Progenitor cell of endocrine pancreas (in vitro differentiated cells): Measurements from ENCODE around the gene ELF4. TPM values are rescaled to one million over a fixed set of nuclear protein-coding genes. Genes with fewer than 3 reads are reported as not detected.

Experiments
- DNase-seq: peaks from one replicate; pipeline ENCODE4 v3.0.0; 2021; ENCODE audit warnings: low spot score; ENCODE audit not compliant: unreplicated experiment
- H3K27ac Mint-ChIP-seq: 2 replicates; pipeline ENCODE4 v1.8.0; 2021; ENCODE audit warnings: mild to moderate bottlenecking, moderate library complexity, mixed read lengths
- H3K27me3 Mint-ChIP-seq: 2 replicates; pipeline ENCODE4 v1.8.0; 2021; ENCODE audit warnings: mixed read lengths
- H3K36me3 Mint-ChIP-seq: 2 replicates; pipeline ENCODE4 v1.8.0; 2022; ENCODE audit warnings: mixed read lengths; ENCODE audit not compliant: insufficient read depth
- H3K4me1 Mint-ChIP-seq: 2 replicates; pipeline ENCODE4 v1.8.0; 2021; ENCODE audit warnings: low read depth, mixed read lengths
- H3K4me3 Mint-ChIP-seq: 2 replicates; pipeline ENCODE4 v1.8.0; 2021; ENCODE audit warnings: low read depth, mild to moderate bottlenecking, moderate library complexity, mixed read lengths
- H3K9me3 Mint-ChIP-seq: 2 replicates; pipeline ENCODE4 v1.8.0; 2021; ENCODE audit warnings: low read depth, mixed read lengths
- total RNA-seq: library from RNA; stranded (reverse); gene quantifications from 2 replicates; pipeline ENCODE4 v1.2.1, GENCODE V29; 2021
- TF ChIP-seq, protein P1 (sequence below): fragments of 200-600 bp; sonication (generic); IDR thresholded peaks from one replicate; pipeline ENCODE4 v1.5.0; 2021; ENCODE audit warnings: antibody characterized with exemption, mild to moderate bottlenecking; ENCODE audit not compliant: unreplicated experiment

The ELF4 gene
- total RNA-seq, 1 donor from 2014 or later = 4.8 TPM

DNA sequence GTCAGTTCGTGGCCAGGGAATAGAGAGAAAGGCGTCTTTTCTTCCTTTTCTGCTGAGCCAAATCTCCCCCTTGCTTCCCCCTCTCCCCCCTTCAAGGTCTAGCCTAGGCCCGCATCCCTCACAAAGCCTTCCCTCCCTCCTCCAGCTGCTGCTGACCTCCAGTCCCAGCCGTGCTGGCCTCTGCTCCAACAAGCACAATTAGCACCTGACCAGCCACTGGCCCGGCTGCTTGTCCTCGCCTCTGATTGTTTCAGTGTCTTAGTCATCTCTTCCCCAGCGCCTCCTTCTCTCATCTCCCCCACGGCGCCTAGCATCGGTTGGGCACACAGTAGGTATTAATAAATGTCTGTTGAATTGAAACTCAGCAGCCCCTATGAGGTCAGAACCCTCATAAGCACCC is 4.2 kb downstream of the ELF4 start:
- Mint-ChIP-seq H3K27me3 (peaks cover 4% of the 10 kb centered on the region), H3K36me3 (no peaks in the 10 kb centered on the region), H3K9me3 (peaks cover 9% of the 10 kb centered on the region), H3K4me3 (no peak overlapping the region), H3K4me1 (peaks cover 13% of the 10 kb centered on the region), H3K27ac (peak overlapping the region; percentile 33)
- TF ChIP-seq, protein P1, sequence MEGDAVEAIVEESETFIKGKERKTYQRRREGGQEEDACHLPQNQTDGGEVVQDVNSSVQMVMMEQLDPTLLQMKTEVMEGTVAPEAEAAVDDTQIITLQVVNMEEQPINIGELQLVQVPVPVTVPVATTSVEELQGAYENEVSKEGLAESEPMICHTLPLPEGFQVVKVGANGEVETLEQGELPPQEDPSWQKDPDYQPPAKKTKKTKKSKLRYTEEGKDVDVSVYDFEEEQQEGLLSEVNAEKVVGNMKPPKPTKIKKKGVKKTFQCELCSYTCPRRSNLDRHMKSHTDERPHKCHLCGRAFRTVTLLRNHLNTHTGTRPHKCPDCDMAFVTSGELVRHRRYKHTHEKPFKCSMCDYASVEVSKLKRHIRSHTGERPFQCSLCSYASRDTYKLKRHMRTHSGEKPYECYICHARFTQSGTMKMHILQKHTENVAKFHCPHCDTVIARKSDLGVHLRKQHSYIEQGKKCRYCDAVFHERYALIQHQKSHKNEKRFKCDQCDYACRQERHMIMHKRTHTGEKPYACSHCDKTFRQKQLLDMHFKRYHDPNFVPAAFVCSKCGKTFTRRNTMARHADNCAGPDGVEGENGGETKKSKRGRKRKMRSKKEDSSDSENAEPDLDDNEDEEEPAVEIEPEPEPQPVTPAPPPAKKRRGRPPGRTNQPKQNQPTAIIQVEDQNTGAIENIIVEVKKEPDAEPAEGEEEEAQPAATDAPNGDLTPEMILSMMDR = no peak
- DNase-seq = no peak

DNA sequence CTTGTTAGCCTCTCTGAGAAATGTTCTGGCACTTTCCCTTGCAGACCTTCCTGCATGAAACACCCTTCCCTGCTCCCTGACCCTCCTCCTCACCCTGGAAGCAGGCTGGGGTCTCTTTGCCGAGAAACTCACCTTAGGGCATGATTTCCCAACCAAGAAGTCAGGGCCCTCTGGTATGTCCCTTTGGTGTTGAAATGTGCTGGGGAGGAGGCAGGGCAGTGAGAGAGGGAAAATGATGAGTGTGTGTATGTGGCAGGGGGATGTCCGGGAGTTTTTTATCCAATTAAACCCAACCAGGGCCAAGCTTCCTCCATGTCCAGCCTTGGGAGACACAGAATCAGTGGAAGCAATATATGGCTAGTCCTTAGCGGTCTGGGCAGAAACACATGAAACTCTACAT is 5.1 kb downstream of the ELF4 start:
- Mint-ChIP-seq H3K4me3 (no peak overlapping the region), H3K9me3 (peaks cover 12% of the 10 kb centered on the region), H3K4me1 (peaks cover 13% of the 10 kb centered on the region), H3K36me3 (no peaks in the 10 kb centered on the region), H3K27me3 (peaks cover 4% of the 10 kb centered on the region), H3K27ac (no peak overlapping the region)
- TF ChIP-seq, protein P1 = no peak
- DNase-seq = no peak

DNA sequence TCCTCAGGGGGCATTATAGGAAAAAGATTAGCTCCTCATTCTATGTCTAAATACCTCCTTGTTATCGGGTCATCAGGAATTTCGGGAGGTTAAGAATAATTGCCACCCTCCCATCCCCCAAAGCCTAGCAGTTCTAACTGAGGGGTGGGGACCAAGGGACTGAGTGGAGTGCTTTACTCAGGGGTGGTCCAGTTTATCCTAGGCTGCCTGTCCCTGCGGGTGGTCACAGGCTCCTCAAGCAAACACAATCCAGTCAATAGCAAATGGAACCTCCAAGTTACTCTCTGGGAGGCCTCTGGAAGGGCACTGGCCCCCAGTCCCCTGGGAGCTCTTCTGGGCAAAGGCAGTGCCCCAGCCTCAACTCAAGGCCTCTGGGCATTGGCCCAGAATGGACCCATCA is 6.7 kb downstream of the ELF4 start:
- no peak for DNase-seq
- Mint-ChIP-seq H3K27me3 (no peaks in the 10 kb centered on the region), H3K27ac (no peak overlapping the region), H3K36me3 (no peaks in the 10 kb centered on the region), H3K4me1 (peaks cover 10% of the 10 kb centered on the region), H3K4me3 (no peak overlapping the region), H3K9me3 (peaks cover 12% of the 10 kb centered on the region)
- TF ChIP-seq, protein P1 = no peak

DNA sequence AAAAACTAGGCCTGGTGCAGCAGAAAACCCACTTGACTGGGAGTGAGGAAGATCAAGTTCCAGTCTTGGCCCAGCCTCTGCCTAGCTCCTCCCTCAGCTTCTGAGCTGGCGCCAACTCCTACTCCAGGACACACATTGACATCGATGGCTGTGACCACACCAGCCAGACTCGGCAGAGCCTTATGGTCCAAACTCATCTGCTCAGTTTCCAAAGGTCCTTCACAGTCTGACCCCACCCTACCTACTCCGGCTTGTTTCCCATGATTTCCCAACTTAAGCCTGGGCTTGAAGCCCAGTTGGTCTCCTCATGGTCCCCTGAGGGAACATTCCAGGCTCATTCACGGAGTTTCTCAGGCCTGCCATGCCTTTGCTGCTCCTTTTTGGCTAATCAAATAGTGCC is 10.1 kb downstream of the ELF4 start:
- H3K36me3 Mint-ChIP-seq = no peaks in the 10 kb centered on the region
- no peaks in the 10 kb centered on the region for H3K27me3 Mint-ChIP-seq
- TF ChIP-seq, protein P1 = no peak
- peaks cover 4% of the 10 kb centered on the region for H3K4me1 Mint-ChIP-seq
- DNase-seq = no peak
- H3K27ac Mint-ChIP-seq = no peak overlapping the region
- peaks cover 12% of the 10 kb centered on the region for H3K9me3 Mint-ChIP-seq
- H3K4me3 Mint-ChIP-seq = no peak overlapping the region

DNA sequence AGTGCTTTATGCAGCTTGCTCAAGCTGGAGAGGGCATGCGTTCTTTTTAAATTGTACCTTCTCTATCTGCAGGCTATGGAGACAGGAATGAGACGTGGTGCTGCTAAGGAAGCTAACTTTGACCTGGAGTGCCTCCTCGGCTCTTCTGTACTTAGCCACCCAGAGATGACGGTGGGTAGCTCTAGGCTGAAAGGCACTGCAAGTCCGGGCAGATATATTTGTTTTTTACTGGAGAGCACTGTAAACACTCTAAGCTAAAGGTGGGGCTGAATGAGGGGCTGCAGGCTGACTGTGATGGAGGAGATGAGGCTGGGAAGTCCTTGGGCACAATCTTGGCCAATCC is 12.1 kb downstream of the ELF4 start:
- Mint-ChIP-seq H3K27ac (peak overlapping the region; percentile 36), H3K9me3 (peaks cover 6% of the 10 kb centered on the region), H3K36me3 (no peaks in the 10 kb centered on the region)

More for the DNA sequence above, 12.1 kb downstream of the ELF4 start:
- H3K4me1 Mint-ChIP-seq = peaks cover 4% of the 10 kb centered on the region
- TF ChIP-seq, protein P1 = no peak
- no peak overlapping the region for H3K4me3 Mint-ChIP-seq
- DNase-seq = no peak
- no peaks in the 10 kb centered on the region for H3K27me3 Mint-ChIP-seq
